ENCODE measurements around the gene ZBTB12. TPM values are rescaled to one million over a fixed set of nuclear protein-coding genes. Genes with fewer than 3 reads are reported as not detected.
"Not testable (repeated sequence)": the region's sequence is repeated elsewhere in the genome, so short reads cannot be mapped to it uniquely, and the experiment has no call there.

The ZBTB12 gene
- total RNA-seq, 1 donor from 2014 or later: 3.3 TPM

DNA sequence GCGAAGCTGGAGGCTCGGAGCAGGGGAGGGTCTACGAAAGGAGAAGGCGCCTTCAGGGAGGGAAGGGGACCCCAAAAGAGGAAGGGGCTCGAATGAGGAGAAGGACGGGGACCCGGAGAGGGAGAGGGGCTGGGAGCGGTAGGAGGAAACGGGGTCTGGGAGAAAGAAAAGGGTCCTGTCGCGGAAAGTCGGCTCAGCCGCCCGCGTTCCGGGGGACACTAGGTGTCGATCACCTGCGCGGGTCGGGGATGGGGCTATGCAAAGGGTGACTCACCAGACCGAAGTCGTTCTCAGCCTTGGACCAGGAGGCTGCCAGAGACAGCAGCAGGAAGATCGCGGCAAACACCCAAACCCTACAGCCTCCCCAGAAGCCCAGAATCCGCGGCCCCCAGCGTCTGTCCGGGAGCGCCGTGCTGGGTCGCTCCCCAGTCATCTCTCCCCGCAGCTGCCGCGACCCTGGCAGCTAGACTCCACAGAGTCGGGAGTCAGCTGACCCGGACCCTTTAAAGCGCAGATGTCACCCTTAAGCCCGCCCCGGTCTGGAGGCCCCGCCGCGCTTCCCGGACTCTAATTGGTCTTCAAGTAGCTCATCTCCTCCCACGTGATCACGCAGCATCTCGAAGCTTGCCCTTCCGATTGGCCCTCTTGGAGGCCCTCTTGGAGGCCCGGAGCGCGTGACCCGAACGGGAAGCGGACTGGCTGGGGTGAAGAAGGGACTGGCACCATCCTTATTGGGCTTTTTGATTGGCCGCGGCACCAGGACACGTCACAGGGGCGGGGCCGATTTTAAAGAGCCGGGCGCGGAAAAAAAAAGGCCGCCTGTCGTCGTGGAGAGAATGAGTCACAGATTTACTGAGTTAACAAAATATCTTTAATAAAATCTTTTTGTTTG lies 39.3 kb downstream of the ZBTB12 start, which contains the start of gene NEU1:
Gene NEU1 (minus strand): TSS at position 478 of the 892 bp plus-strand sequence. CDS start 45 bp downstream, at position 433.
- DNase-seq (peak; percentile 100), ATAC-seq (peak; percentile 98)
- intact Hi-C loops (cut with micrococcal nuclease): no loop called here

DNA sequence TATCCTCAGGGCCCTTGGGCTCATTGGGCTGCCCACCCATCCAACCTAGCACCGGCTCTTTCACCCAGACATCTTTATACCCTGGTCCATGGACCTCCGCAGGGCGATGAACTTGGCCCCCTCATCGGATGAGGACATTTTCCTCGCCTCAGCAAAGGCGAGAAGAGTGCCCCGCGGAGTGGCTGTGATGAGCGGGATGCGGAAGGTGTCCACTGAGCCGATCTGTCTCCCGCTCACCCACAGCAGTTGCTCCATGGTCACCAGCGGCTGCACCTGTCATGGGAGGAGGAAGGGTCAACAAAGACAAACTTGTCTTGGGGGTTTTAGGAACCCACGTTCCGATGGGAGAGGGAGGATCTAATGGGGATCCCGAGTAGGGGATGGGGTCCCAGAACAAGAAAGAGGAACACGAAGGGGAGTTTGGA lies 40.0 kb downstream of the ZBTB12 start:
- intact Hi-C loops (cut with micrococcal nuclease): no loop called here
- DNase-seq (no peak), ATAC-seq (no peak)

DNA sequence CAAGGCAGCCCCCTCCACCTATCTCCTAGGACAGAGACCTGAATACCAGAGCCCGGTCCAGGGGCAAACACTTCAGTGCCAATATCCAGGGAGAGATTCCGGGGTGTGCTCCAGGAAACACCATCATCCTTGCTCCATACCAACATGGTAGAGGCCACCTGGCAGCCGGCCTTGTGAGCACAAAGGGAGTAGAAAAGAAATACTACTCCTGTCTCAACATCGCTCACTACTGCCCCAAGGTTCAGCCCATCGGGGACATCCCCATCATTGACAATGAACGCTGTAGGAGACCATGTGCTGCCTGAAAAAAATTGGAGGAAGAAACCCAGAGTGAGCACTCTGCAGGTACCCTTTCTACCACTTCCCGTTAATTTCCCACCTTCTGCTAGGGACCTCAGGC lies 40.7 kb downstream of the ZBTB12 start:
- ATAC-seq (no peak), DNase-seq (no peak)
- intact Hi-C loops (cut with micrococcal nuclease): no loop called here

DNA sequence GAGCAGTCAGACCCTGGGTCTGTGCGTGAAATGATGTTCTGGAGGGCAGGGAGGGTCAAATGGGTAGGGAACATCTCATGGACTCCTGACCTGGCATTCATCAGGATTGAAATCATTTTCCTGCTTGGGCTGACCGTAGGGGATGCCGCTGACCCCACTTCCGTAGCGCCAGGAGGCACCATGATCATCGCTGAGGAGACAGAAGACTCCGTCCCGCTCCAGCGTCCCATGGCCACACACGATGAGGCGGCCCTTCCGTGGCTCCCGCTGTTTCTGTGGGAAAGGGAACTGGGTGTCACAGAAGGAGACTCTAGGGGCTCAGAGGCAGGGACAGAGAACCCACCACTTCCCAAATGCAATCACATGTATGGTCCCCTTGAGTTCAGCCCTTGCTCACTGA lies 41.5 kb downstream of the ZBTB12 start:
- ATAC-seq (no peak), DNase-seq (no peak)
- intact Hi-C loops (cut with micrococcal nuclease): no loop called here

DNA sequence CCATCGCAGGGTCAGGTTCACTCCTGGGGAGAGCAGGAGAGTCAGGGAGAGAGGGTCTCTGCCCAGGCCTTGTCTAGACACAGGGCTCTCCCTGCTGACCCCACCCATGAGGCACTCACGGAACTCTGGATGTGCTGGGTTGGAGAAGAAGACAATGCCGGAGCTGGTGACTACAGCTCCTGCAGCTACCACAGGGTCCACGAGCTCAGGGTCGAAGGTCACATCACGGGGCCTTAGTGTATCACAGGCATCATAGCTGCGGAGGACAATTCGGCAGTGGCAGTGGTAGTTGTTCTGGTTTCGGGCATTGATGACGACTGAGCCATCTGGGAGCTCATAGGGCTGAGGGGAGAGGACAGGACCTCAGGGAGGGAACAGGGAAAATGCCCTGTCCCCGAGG lies 42.0 kb downstream of the ZBTB12 start:
- ATAC-seq: no peak
- intact Hi-C loops (cut with micrococcal nuclease): no loop called here
- DNase-seq: no peak

DNA sequence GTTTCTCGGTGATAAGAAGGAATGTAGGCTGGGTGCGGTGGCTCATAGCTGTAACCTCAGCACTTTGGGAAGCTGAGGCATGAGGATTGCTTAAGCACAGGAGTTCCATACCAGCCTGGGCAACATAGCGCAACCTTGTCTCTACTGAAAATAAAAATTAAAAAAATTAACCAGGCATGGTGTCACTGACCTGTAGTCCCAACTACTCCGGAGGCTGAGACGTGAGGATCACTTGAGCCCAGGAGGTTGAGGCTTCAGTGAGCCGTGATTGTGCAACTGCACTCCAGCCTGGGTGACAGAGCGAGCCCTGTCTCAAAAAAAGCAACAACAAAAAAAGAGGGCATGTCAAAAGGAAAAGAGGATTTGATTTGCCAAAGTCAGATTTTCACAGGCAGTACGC lies 43.2 kb downstream of the ZBTB12 start:
- DNase-seq (no peak), ATAC-seq (no peak)
- intact Hi-C loops (cut with micrococcal nuclease): no loop called here

DNA sequence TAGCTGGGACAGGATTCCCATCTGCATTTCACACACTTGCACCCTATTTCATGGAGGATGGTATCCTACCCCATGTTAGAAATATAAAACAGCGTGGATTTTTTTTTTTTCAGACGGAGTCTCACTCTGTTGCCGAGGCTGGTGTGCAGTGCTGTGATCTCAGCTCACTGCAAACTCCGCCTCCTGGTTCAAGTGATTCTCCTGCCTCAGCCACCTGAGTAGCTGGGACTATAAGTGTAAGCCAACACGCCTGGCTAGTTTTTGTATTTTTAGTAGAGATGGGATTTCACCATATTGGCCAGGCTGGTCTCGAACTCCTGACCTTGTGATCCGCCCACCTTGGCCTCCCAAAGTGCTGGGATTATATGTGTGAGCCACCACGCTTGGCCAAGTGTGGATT lies 44.1 kb downstream of the ZBTB12 start:
- DNase-seq; intact Hi-C loops (cut with micrococcal nuclease); ATAC-seq: not testable (repeated sequence)

DNA sequence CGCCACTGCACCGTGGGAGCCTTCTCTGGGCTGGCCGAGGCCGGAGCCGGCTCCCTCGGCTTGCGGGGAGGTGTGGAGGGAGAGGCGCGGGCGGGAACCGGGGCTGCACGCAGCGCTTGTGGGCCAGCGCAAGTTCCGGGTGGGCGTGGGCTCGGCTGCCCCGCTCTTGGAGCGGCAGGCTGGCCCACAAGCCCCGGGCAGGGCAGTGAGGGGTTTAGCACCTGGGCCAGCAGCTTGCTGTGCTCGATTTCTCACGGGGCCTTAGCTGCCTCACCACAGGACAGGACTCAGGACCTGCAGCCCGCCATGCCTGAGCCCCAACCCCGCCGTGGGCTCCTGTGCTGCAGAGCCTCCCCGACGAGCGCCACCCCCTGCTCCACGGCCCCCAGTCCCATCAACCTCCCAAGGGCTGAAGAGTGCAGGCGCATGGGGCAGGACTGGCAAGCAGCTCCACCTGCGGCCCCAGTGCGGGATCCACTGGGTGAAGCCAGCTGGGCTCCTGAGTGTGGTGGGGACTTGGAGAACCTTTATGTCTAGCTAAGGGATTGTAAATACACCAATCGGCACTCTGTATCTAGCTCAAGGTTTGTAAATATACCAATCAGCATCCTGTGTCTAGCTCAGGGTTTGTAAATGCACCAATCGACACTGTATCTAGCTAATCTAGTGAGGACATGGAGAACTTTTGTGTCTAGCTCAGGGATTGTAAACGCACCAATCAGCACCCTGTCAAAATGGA lies 49.7 kb downstream of the ZBTB12 start:
- ATAC-seq; intact Hi-C loops (cut with micrococcal nuclease); DNase-seq: not testable (repeated sequence)

DNA sequence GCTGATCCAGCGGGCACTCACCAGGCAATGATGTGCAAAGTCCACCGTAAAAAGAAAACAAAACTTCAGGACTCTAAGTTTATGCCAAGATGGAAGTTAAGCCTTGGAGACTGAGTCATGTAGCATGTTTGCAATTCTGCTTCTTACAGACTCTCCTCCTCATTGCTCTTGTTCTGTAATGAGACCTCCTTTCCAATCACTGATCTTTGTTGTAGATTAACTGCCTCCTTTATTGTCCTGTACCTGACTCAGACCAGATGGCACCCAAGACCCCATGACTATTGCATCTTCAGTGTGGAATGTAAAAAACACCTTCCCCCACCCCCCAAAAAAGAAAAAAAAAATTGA lies 50.4 kb downstream of the ZBTB12 start:
- ATAC-seq: no peak
- intact Hi-C loops (cut with micrococcal nuclease): no loop called here
- no peak for DNase-seq

DNA sequence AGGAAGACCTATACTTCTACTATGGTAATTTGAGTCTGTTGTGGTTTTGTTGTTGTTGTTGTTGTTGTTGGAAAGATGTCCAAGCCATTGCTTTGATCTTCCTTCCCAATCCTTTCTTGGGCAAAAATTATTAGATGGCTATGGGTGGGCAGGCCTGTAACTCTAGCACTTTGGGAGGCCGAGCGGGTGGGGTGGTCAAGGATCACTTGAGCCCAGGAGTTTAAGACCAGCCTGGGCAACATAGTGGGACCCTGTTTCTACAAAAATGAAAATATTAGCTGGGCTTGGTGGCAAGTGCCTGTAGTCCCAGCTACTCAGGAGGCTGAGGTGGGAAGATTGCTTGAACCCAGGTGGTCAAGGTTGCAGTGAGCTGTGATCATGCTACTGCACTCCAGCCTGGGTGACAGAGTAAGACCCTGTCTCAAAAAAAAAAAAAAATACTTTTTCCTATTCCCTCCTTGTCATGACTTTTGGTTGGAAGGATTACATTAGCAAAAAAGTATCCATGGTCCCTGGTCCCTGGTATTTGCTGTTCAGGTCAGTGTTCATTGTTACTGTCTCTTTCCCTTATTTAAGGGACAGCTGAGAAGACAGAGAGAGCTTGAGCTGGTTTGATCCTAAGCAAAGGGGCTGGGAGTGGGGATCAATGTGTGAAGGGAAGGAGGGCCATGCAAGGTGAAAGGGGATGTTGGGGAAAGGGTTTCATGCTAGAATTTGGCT lies 51.0 kb downstream of the ZBTB12 start:
- no peak for DNase-seq
- no peak for ATAC-seq
- intact Hi-C loops (cut with micrococcal nuclease): no loop called here

Other genes with a start within 250 kb of the ZBTB12 start
- gene BAG6, start 249.4 kb downstream of the ZBTB12 start, total RNA-seq: 283 TPM
- gene APOM, start 246.2 kb downstream of the ZBTB12 start, total RNA-seq: 2.4 TPM
- 18.6 TPM for gene C6orf47, start 241.3 kb downstream of the ZBTB12 start, total RNA-seq
- 19.2 TPM for gene GPANK1, start 237.1 kb downstream of the ZBTB12 start, total RNA-seq
- gene CSNK2B, start 236.0 kb downstream of the ZBTB12 start, total RNA-seq: 111 TPM
- gene LY6G5B, start 232.1 kb downstream of the ZBTB12 start, total RNA-seq: 3.9 TPM
- gene LY6G5C, start 221.0 kb downstream of the ZBTB12 start, total RNA-seq: 1.8 TPM
- gene ABHD16A, start 198.8 kb downstream of the ZBTB12 start, total RNA-seq: 29.0 TPM
- not detected for gene LY6G6F, start 195.2 kb downstream of the ZBTB12 start, total RNA-seq
- gene LY6G6D, start 186.7 kb downstream of the ZBTB12 start, total RNA-seq: not detected
- not detected for gene LY6G6C, start 180.3 kb downstream of the ZBTB12 start, total RNA-seq
- 0.52 TPM for gene MPIG6B, start 178.7 kb downstream of the ZBTB12 start, total RNA-seq
- 27.6 TPM for gene DDAH2, start 172.8 kb downstream of the ZBTB12 start, total RNA-seq
- 77.4 TPM for gene CLIC1, start 165.6 kb downstream of the ZBTB12 start, total RNA-seq
- gene MSH5, start 162.1 kb downstream of the ZBTB12 start, total RNA-seq: 1.3 TPM
- 0.47 TPM for gene SAPCD1, start 139.4 kb downstream of the ZBTB12 start, total RNA-seq
- 12.8 TPM for gene VWA7, start 124.8 kb downstream of the ZBTB12 start, total RNA-seq
- 22.5 TPM for gene VARS1, start 106.3 kb downstream of the ZBTB12 start, total RNA-seq
- 20.1 TPM for gene LSM2, start 95.1 kb downstream of the ZBTB12 start, total RNA-seq
- 2.0 TPM for gene HSPA1L, start 86.8 kb downstream of the ZBTB12 start, total RNA-seq
- gene HSPA1A, start 86.5 kb downstream of the ZBTB12 start, total RNA-seq: 341 TPM
- 233 TPM for gene HSPA1B, start 74.3 kb downstream of the ZBTB12 start, total RNA-seq
- 24.9 TPM for gene NEU1, start 39.3 kb downstream of the ZBTB12 start, total RNA-seq
- gene SLC44A4, start 23.1 kb downstream of the ZBTB12 start, total RNA-seq: not detected
- 17.1 TPM for gene EHMT2, start 4.4 kb downstream of the ZBTB12 start, total RNA-seq
- 5.8 TPM for gene C2, start 25.6 kb upstream of the ZBTB12 start, total RNA-seq
- 39.6 TPM for gene CFB, start 44.0 kb upstream of the ZBTB12 start, total RNA-seq
- 42.0 TPM for gene NELFE, start 56.9 kb upstream of the ZBTB12 start, total RNA-seq
- 31.5 TPM for gene SKIC2, start 57.1 kb upstream of the ZBTB12 start, total RNA-seq
- gene DXO, start 70.1 kb upstream of the ZBTB12 start, total RNA-seq: 11.5 TPM
- gene C4A, start 80.0 kb upstream of the ZBTB12 start, total RNA-seq: 96.3 TPM
- gene C4B, start 112.7 kb upstream of the ZBTB12 start, total RNA-seq: 84.0 TPM
- 0.52 TPM for gene CYP21A2, start 136.3 kb upstream of the ZBTB12 start, total RNA-seq
- 64.1 TPM for gene TNXB, start 207.3 kb upstream of the ZBTB12 start, total RNA-seq
- gene ATF6B, start 226.2 kb upstream of the ZBTB12 start, total RNA-seq: 26.8 TPM
- 2.6 TPM for gene FKBPL, start 228.2 kb upstream of the ZBTB12 start, total RNA-seq
- 0.27 TPM for gene PRRT1, start 249.9 kb upstream of the ZBTB12 start, total RNA-seq